ENCODE results near the gene CSGALNACT2. TPM values are rescaled to one million over a fixed set of nuclear protein-coding genes. Genes with fewer than 3 reads are reported as not detected.
A peak's percentile ranks its signal among the peaks of the same experiment; 100 is the strongest.

The CSGALNACT2 gene
- total RNA-seq, 1 experiment from 2014 or later: 22.3 TPM

GRCh38 chr10:43102063-43102828, 36.0 kb upstream of the CSGALNACT2 start:
- no peak for TF ChIP-seq TCF7L2 (IDR thresholded peaks at IDR 0.05; ENCODE audit: low read depth, low read length)
- TF ChIP-seq SIN3A (IDR thresholded peaks at IDR 0.05; ENCODE audit: borderline replicate concordance, insufficient read depth, low read depth, low read length): no peak
- no peak for TF ChIP-seq REST (IDR thresholded peaks at IDR 0.05; ENCODE audit: insufficient read depth in 1 of 2, low read depth in 2 of 2, low read length in 1 of 2)
- no peak for TF ChIP-seq CTCF (IDR thresholded peaks at IDR 0.05)
- no peak for TF ChIP-seq POLR2AphosphoS5 (IDR thresholded peaks at IDR 0.05; ENCODE audit: low read depth, low read length)
- ATAC-seq (no peak), DNase-seq (ENCODE audit: low read depth, low spot score) (no peak)
- Histone ChIP-seq H3K4me1 (ENCODE audit: control insufficient read depth, insufficient read depth, low read length) (peaks cover 11% of the 10 kb centered on the region), H3K36me3 (ENCODE audit: control insufficient read depth, insufficient read depth, low read length) (no peaks in the 10 kb centered on the region), H3K4me3 (ENCODE audit: low read depth in 2 of 2, low read length in 2 of 2) (no peak overlapping the region), H3K27ac (ENCODE audit: low read length) (no peak overlapping the region), H3K9me3 (ENCODE audit: control insufficient read depth, insufficient read depth, low read depth, low read length) (no peaks in the 10 kb centered on the region), H3K27me3 (ENCODE audit: control insufficient read depth, insufficient read depth, low read length) (no peaks in the 10 kb centered on the region)
- BruUV-seq (replicated peaks): no TSS peak
- POLR2A ChIA-PET: interaction anchor here (0.6 kb wide), 1 partner anchor 151 kb away, joined by 3 read pairs; no protein-coding TSS in a partner anchor
- intact Hi-C loops (cut with micrococcal nuclease; ENCODE audit: unreplicated experiment) (no loop called here), in situ Hi-C loops (cut with HindIII; ENCODE audit: low pct_unique_long_range_greater_than_20kb, low sequenced_read_pairs) (no loop called here)
- CTCF ChIA-PET: interaction anchor here (0.6 to 1.5 kb wide), 2 partner anchors 23 to 230 kb away, joined by 6 to 7 read pairs; no protein-coding TSS in a partner anchor

- POLR2A ChIA-PET: no interaction called here
- H3K4me3 ChIP-seq (ENCODE audit: low read depth in 2 of 2, low read length in 2 of 2): peak overlapping the region; percentile 55 to 68
- peak; percentile 45 for DNase-seq (ENCODE audit: low read depth, low spot score)
- H3K27ac ChIP-seq (ENCODE audit: low read length): peak overlapping the region; percentile 75
- no peaks in the 10 kb centered on the region for H3K36me3 ChIP-seq (ENCODE audit: control insufficient read depth, insufficient read depth, low read length)
- H3K27me3 ChIP-seq (ENCODE audit: control insufficient read depth, insufficient read depth, low read length): no peaks in the 10 kb centered on the region
- CTCF ChIA-PET: no interaction called here
- peak; percentile 91 for ATAC-seq
- H3K4me1 ChIP-seq (ENCODE audit: control insufficient read depth, insufficient read depth, low read length): peaks cover 17% of the 10 kb centered on the region
- BruUV-seq (replicated peaks): no TSS peak
- TF ChIP-seq TCF7L2 (IDR thresholded peaks at IDR 0.05; ENCODE audit: low read depth, low read length) (no peak), SIN3A (IDR thresholded peaks at IDR 0.05; ENCODE audit: borderline replicate concordance, insufficient read depth, low read depth, low read length) (0 out of 2 replicates have a peak, but pooled peaks have one; percentile 23), CTCF (IDR thresholded peaks at IDR 0.05) (peak; percentile 100), REST (IDR thresholded peaks at IDR 0.05; ENCODE audit: insufficient read depth in 1 of 2, low read depth in 2 of 2, low read length in 1 of 2) (peak in 1 of 2 experiments; percentile 52; a peak in 1 of 4 replicates), POLR2AphosphoS5 (IDR thresholded peaks at IDR 0.05; ENCODE audit: low read depth, low read length) (no peak)
- intact Hi-C loops (cut with micrococcal nuclease; ENCODE audit: unreplicated experiment) (loop anchor here (2.0 to 5.0 kb wide), 3 partner anchors 239 to 553 kb away; no protein-coding TSS in a partner anchor), in situ Hi-C loops (cut with HindIII; ENCODE audit: low pct_unique_long_range_greater_than_20kb, low sequenced_read_pairs) (no loop called here)
- no peaks in the 10 kb centered on the region for H3K9me3 ChIP-seq (ENCODE audit: control insufficient read depth, insufficient read depth, low read depth, low read length)
These were observed 32.9 kb upstream of the CSGALNACT2 start for GRCh38 chr10:43105102-43105955.

All from Panc1 (cell line).